Large intestine (tissue), 3 donors: ENCODE data around the gene UNC5B. TPM values are rescaled to one million over a fixed set of nuclear protein-coding genes. Genes with fewer than 3 reads are reported as not detected.

Source experiments
- DNase-seq, 2 donors: peaks; one replicate each; pipeline versions ENCODE4 v3.0.0 to v3.0.0-alpha.2; 2013
- H3K27ac ChIP-seq: one replicate; pipeline ENCODE4 v1.5.1; 2013; ENCODE audit warnings: low read length
- H3K27me3 ChIP-seq: 2 replicates; pipeline ENCODE4 v1.6.1; 2013; ENCODE audit warnings: low read length; ENCODE audit not compliant: control insufficient read depth, insufficient read depth
- H3K36me3 ChIP-seq: 2 replicates; pipeline ENCODE4 v1.6.1; 2013; ENCODE audit warnings: low read length; ENCODE audit not compliant: control insufficient read depth, insufficient read depth
- H3K4me1 ChIP-seq: one replicate; pipeline ENCODE4 v1.6.1; 2013; ENCODE audit warnings: low read length; ENCODE audit not compliant: control insufficient read depth, insufficient read depth
- H3K4me3 ChIP-seq: one replicate; pipeline ENCODE4 v1.5.1; 2013; ENCODE audit warnings: low read length
- H3K9me3 ChIP-seq: one replicate; pipeline ENCODE4 v1.6.1; 2013; ENCODE audit warnings: mild to moderate bottlenecking, low read depth, low read length, moderate library complexity; ENCODE audit not compliant: control insufficient read depth
- WGBS: methylation state at CpG from one replicate; pipeline ENCODE4 v1.1.5; 2013; ENCODE audit warnings: low lambda C conversion rate; ENCODE audit not compliant: insufficient coverage; 5-methylcytosine and 5-hydroxymethylcytosine counted together
- polyA plus RNA-seq: library from polyadenylated mRNA; unstranded; fragments of 120-200 nt; gene quantifications from one replicate; pipeline ENCODE4 v1.2.1, GENCODE V29; 2013

Gene UNC5B
- polyA plus RNA-seq, 1 donor: 10.5 TPM

GRCh38 chr10:71278691-71279588 lies 66.6 kb downstream of the UNC5B start:
- no peak overlapping the region for H3K4me3 ChIP-seq
- peaks cover 6% of the 10 kb centered on the region for H3K36me3 ChIP-seq
- WGBS: no CpG with 5 or more reads among the region's 19 CpGs
- H3K9me3 ChIP-seq: no peaks in the 10 kb centered on the region
- H3K27me3 ChIP-seq: no peaks in the 10 kb centered on the region
- no peak overlapping the region for H3K27ac ChIP-seq
- H3K4me1 ChIP-seq: no peaks in the 10 kb centered on the region
- DNase-seq: no peak

GRCh38 chr10:71279590-71280170 lies 67.3 kb downstream of the UNC5B start:
- peaks cover 6% of the 10 kb centered on the region for H3K36me3 ChIP-seq
- no peaks in the 10 kb centered on the region for H3K4me1 ChIP-seq
- no peaks in the 10 kb centered on the region for H3K27me3 ChIP-seq
- H3K9me3 ChIP-seq: no peaks in the 10 kb centered on the region
- no peak for DNase-seq
- no peak overlapping the region for H3K27ac ChIP-seq
- no peak overlapping the region for H3K4me3 ChIP-seq
- WGBS: no CpG with 5 or more reads among the region's 22 CpGs

- no peaks in the 10 kb centered on the region for H3K9me3 ChIP-seq
- H3K27me3 ChIP-seq: no peaks in the 10 kb centered on the region
- DNase-seq: no peak
- H3K4me1 ChIP-seq: peaks cover 3% of the 10 kb centered on the region
- no CpG with 5 or more reads among the region's 5 CpGs for WGBS
- H3K4me3 ChIP-seq: no peak overlapping the region
- no peak overlapping the region for H3K27ac ChIP-seq
- H3K36me3 ChIP-seq: peaks cover 7% of the 10 kb centered on the region
Measured at GRCh38 chr10:71280216-71280615, 67.8 kb downstream of the UNC5B start.

GRCh38 chr10:71280825-71281224 lies 68.5 kb downstream of the UNC5B start:
- no peaks in the 10 kb centered on the region for H3K9me3 ChIP-seq
- peaks cover 12% of the 10 kb centered on the region for H3K36me3 ChIP-seq
- 0% methylated on average over 1 of the region's 3 CpGs for WGBS
- no peak overlapping the region for H3K4me3 ChIP-seq
- no peaks in the 10 kb centered on the region for H3K27me3 ChIP-seq
- no peak overlapping the region for H3K27ac ChIP-seq
- DNase-seq: no peak
- peaks cover 3% of the 10 kb centered on the region for H3K4me1 ChIP-seq

- 100% methylated on average over 1 of the region's 8 CpGs for WGBS
- no peaks in the 10 kb centered on the region for H3K27me3 ChIP-seq
- peaks cover 3% of the 10 kb centered on the region for H3K4me1 ChIP-seq
- no peak overlapping the region for H3K27ac ChIP-seq
- no peaks in the 10 kb centered on the region for H3K9me3 ChIP-seq
- no peak for DNase-seq
- H3K36me3 ChIP-seq: peaks cover 12% of the 10 kb centered on the region
- H3K4me3 ChIP-seq: no peak overlapping the region
Measured at GRCh38 chr10:71281646-71282322, 69.4 kb downstream of the UNC5B start.

- H3K9me3 ChIP-seq: no peaks in the 10 kb centered on the region
- no peak overlapping the region for H3K4me3 ChIP-seq
- peaks cover 12% of the 10 kb centered on the region for H3K36me3 ChIP-seq
- DNase-seq: no peak
- H3K27ac ChIP-seq: no peak overlapping the region
- no CpG with 5 or more reads among the region's 2 CpGs for WGBS
- no peaks in the 10 kb centered on the region for H3K27me3 ChIP-seq
- peaks cover 3% of the 10 kb centered on the region for H3K4me1 ChIP-seq
Measured at GRCh38 chr10:71282323-71282680, 69.9 kb downstream of the UNC5B start.

- Histone ChIP-seq H3K4me1 (peaks cover 3% of the 10 kb centered on the region), H3K27me3 (no peaks in the 10 kb centered on the region), H3K9me3 (no peaks in the 10 kb centered on the region), H3K4me3 (no peak overlapping the region), H3K27ac (no peak overlapping the region), H3K36me3 (peaks cover 16% of the 10 kb centered on the region)
- DNase-seq: no peak
- no CpG with 5 or more reads among the region's 6 CpGs for WGBS
Measured at GRCh38 chr10:71283410-71283809, 71.0 kb downstream of the UNC5B start.

- DNase-seq: no peak
- Histone ChIP-seq H3K27ac (no peak overlapping the region), H3K9me3 (no peaks in the 10 kb centered on the region), H3K4me3 (no peak overlapping the region), H3K36me3 (peaks cover 18% of the 10 kb centered on the region), H3K4me1 (peaks cover 6% of the 10 kb centered on the region), H3K27me3 (no peaks in the 10 kb centered on the region)
- no CpG with 5 or more reads among the region's 10 CpGs for WGBS
Measured at GRCh38 chr10:71283876-71284275, 71.5 kb downstream of the UNC5B start.

GRCh38 chr10:71284544-71285179 lies 72.3 kb downstream of the UNC5B start:
- no peak for DNase-seq
- H3K27ac ChIP-seq: no peak overlapping the region
- H3K4me1 ChIP-seq: peaks cover 13% of the 10 kb centered on the region
- H3K4me3 ChIP-seq: no peak overlapping the region
- H3K27me3 ChIP-seq: no peaks in the 10 kb centered on the region
- H3K9me3 ChIP-seq: no peaks in the 10 kb centered on the region
- no CpG with 5 or more reads among the region's 19 CpGs for WGBS
- H3K36me3 ChIP-seq: peaks cover 18% of the 10 kb centered on the region

GRCh38 chr10:71285180-71285545 lies 72.8 kb downstream of the UNC5B start:
- peaks cover 18% of the 10 kb centered on the region for H3K36me3 ChIP-seq
- DNase-seq: peak in 1 of 2 donors; percentile 37
- H3K4me1 ChIP-seq: peaks cover 18% of the 10 kb centered on the region
- H3K4me3 ChIP-seq: no peak overlapping the region
- H3K9me3 ChIP-seq: no peaks in the 10 kb centered on the region
- no peak overlapping the region for H3K27ac ChIP-seq
- no CpG with 5 or more reads among the region's 11 CpGs for WGBS
- no peaks in the 10 kb centered on the region for H3K27me3 ChIP-seq
